GM18867 (cell line): Measurements from ENCODE around the gene INO80E.
"Not testable (repeated sequence)": the region's sequence is repeated elsewhere in the genome, so short reads cannot be mapped to it uniquely, and the experiment has no call there.

ENCODE experiments used
- ATAC-seq: cut with Tn5 transposase; IDR thresholded peaks from one replicate; pipeline ENCODE4 v1.9.1; 2021; ENCODE audit warnings: mild to moderate bottlenecking, moderate library complexity; ENCODE audit not compliant: unreplicated experiment

The INO80E gene

GRCh38 chr16:29995911-29996765, at the start of gene INO80E:
Gene INO80E, plus strand, starts transcription at chr16:29996241. Its CDS starts 70 bp downstream, at chr16:29996311.
- ATAC-seq = peak; percentile 92

GRCh38 chr16:29947897-29948296, 48.1 kb upstream of the INO80E start:
- ATAC-seq = no peak

GRCh38 chr16:29950806-29951461, 45.1 kb upstream of the INO80E start:
- ATAC-seq = no peak

GRCh38 chr16:29951625-29952365, 44.2 kb upstream of the INO80E start:
- ATAC-seq = no peak

- ATAC-seq = no peak
Observed at GRCh38 chr16:29958756-29959155, 37.3 kb upstream of the INO80E start.

- ATAC-seq = no peak
Observed at GRCh38 chr16:29959293-29959692, 36.7 kb upstream of the INO80E start.

- not testable (repeated sequence) for ATAC-seq
Observed at GRCh38 chr16:29959821-29960220, 36.2 kb upstream of the INO80E start.

- ATAC-seq = no peak
Observed at GRCh38 chr16:29961127-29961478, 34.9 kb upstream of the INO80E start.

- ATAC-seq = peak; percentile 84
Observed at GRCh38 chr16:29961479-29962343, 34.3 kb upstream of the INO80E start, which contains the start of gene TMEM219. Gene TMEM219, plus strand, starts transcription at chr16:29962079. Its CDS starts 1,065 bp downstream, at chr16:29963144.

- no peak for ATAC-seq
Observed at GRCh38 chr16:29962344-29962994, 33.6 kb upstream of the INO80E start.

GRCh38 chr16:29963021-29963743, 32.9 kb upstream of the INO80E start:
- no peak for ATAC-seq

GRCh38 chr16:29968205-29968604, 27.8 kb upstream of the INO80E start:
- ATAC-seq = no peak

- no peak for ATAC-seq
Observed at GRCh38 chr16:29971304-29971703, 24.7 kb upstream of the INO80E start.

- ATAC-seq = no peak
Observed at GRCh38 chr16:29972500-29972899, 23.5 kb upstream of the INO80E start.

- ATAC-seq = no peak
Observed at GRCh38 chr16:29972992-29973383, 23.1 kb upstream of the INO80E start.

- ATAC-seq = peak; percentile 94
Observed at GRCh38 chr16:29973384-29974246, 22.4 kb upstream of the INO80E start, which contains the start of gene TAOK2. Gene TAOK2, plus strand, starts transcription at chr16:29973868. Its CDS starts 3,905 bp downstream, at chr16:29977773.

GRCh38 chr16:29974291-29975133, 21.5 kb upstream of the INO80E start:
- no peak for ATAC-seq
